Heart right ventricle (tissue), 16 donors: ENCODE data around the gene BABAM2. TPM values are rescaled to one million over a fixed set of nuclear protein-coding genes. Genes with fewer than 3 reads are reported as not detected.
A peak's percentile ranks its signal among the peaks of the same experiment; 100 is the strongest.

Source experiments
- ATAC-seq, 8 donors: fragments of 200-7000 bp; cut with Tn5 transposase; one replicate each; pipeline ENCODE4 v1.9.1; 2020; ENCODE audit warnings: mild to moderate bottlenecking in 8 of 8, moderate library complexity in 8 of 8, moderate number of reproducible peaks in 1 of 8
- DNase-seq, 2 donors: peaks; one replicate each; pipeline ENCODE4 v3.0.0-alpha.2; 2020
- H3K27ac ChIP-seq, 10 donors: fragments of 200-600 bp; sonication (generic) in 2 of 10; one replicate each; pipeline versions ENCODE4 v1.5.0 to v1.8.0; 2020 to 2022; ENCODE audit warnings: mild to moderate bottlenecking in 3 of 10
- H3K27me3 ChIP-seq, 7 donors: fragments of 200-600 bp; one replicate each; pipeline ENCODE4 v1.8.0; 2021 to 2022; ENCODE audit warnings: mild to moderate bottlenecking in 2 of 7
- H3K36me3 ChIP-seq, 9 donors: fragments of 200-600 bp; sonication (generic) in 1 of 9; one replicate each; pipeline versions ENCODE4 v1.5.0 to v1.8.0; 2020 to 2022; ENCODE audit warnings: mild to moderate bottlenecking in 2 of 9
- H3K4me1 ChIP-seq, 9 donors: fragments of 200-600 bp; sonication (generic) in 1 of 9; one replicate each; pipeline versions ENCODE4 v1.5.0 to v1.8.0; 2020 to 2022; ENCODE audit warnings: mild to moderate bottlenecking in 4 of 9
- H3K4me3 ChIP-seq, 10 donors: fragments of 200-600 bp; sonication (generic) in 2 of 10; one replicate each; pipeline versions ENCODE4 v1.5.0 to v1.8.0; 2020 to 2022; ENCODE audit warnings: mild to moderate bottlenecking in 7 of 10, moderate library complexity in 2 of 10
- H3K9me3 ChIP-seq, 11 donors: fragments of 200-600 bp in 10 of 11; sonication (generic) in 2 of 11; one replicate each; pipeline versions ENCODE4 v1.5.0 to v1.8.0; 2013 to 2022; ENCODE audit warnings: mild to moderate bottlenecking in 2 of 11, control low read depth in 1 of 11, moderate library complexity in 1 of 11
- WGBS, 2 donors: extraction: QIAGEN DNeasy Blood & Tissue Kit; methylation state at CpG; one replicate each; pipeline ENCODE4 v1.1.7; 2013; ENCODE audit warnings: inconsistent platforms in 1 of 2; 5-methylcytosine and 5-hydroxymethylcytosine counted together
- intact Hi-C, 10 donors: fragments of 100-400 bp; cut with DNase I; formaldehyde crosslinking; loops; one replicate each; pipeline versions ENCODE4 v1.11.1 to v1.14.2; 2022
- polyA plus RNA-seq, 2 donors: library from polyadenylated mRNA; stranded (reverse); fragments of 200-250 nt; gene quantifications; one replicate each; pipeline ENCODE4 v1.2.3, GENCODE V29; 2013
- total RNA-seq, 10 donors: library from RNA; stranded (reverse); fragmentation: NEBNext Ultra II Directional in 3 of 10; extraction: Animal tissue kit (Norgen Biotek cat#: 25700) in 3 of 10; gene quantifications; one replicate each; pipeline versions ENCODE4 v1.2.1 to v1.2.4, GENCODE V29; 2021 to 2023
- TF ChIP-seq, protein P1 (sequence below), 9 donors: fragments of 200-600 bp; sonication (generic) in 2 of 9; IDR thresholded peaks; one replicate each; pipeline versions ENCODE4 v1.5.0 to v1.8.0; 2021 to 2022; ENCODE audit warnings: antibody characterized with exemption in 9 of 9, mild to moderate bottlenecking in 5 of 9, moderate library complexity in 1 of 9
- donor health status: Arrhythmogenic right ventricular cardiomyopathy.
- donor health status: ischemic (EF 13 %, LVEDD 7.1; RV severe dilation, severe dysfunction).
- donor health status: healthy with polysubstance abuse.
- donor health status: DM: no; HTN: yes; CAD: no.
- donor health status: DM: no; HTN: no; CAD: no.
- donor health status: ischemic (EF 25% LVEDD 6.9; RV normal size, moderate dysfunction).
- donor health status: ischemic (EF 25% LVEDD 5.7; RV mildly dilated, moderate dysfunction).
- donor health status: healthy.
- donor health status: DM: yes; HTN: yes; CAD: no.
- donor health status: Ischemic cardiomyopathy.
- donor health status: ischemic (EF 35%, LVEDD 5.7; RV mildly dilated, moderate dysfunction).
- donor health status: nonischemic (EF 11% LVEDD 7.7; RV severe dilation, severe dysfunction).
- donor health status: DM: yes; HTN: yes; CAD: no.
- donor health status: PGD.
- donor health status: ischemic (EF 29% LVEDD 5.4; RV normal size, mild dysfunction).
- donor health status: nonischemic (EF 23%, LVEDD 6.1; RV moderate dilation, normal function).

BABAM2 gene
- total and polyA plus RNA-seq, 12 donors: 13.3 to 83.4 (median 65.9) TPM

DNA sequence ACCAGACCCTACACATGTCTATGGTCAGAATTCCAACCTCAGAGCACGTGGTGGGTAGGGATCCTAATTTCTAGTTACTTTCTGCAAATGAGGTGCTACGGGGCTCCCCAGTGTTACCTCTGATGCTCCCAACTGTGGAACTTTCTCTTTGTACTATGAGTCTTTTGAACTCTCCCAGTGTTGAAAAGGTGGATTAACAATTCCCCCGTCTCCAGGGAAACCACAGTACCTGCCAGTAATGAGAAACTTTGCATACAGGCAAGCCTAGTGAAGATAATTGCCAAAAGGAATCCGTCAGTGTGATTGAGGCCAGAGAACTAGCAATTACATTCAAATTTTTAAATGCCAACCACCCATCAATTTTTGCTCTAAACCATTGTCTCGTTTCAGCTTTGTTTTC is 373.2 kb downstream of the BABAM2 start:
- Histone ChIP-seq H3K4me3 (no peak overlapping the region), H3K4me1 (peaks cover 0 to 6% (median 2%) of the 10 kb centered on the region in 9 donors), H3K27me3 (no peaks in the 10 kb centered on the region), H3K36me3 (peaks cover 0 to 19% (median 0%) of the 10 kb centered on the region in 9 donors), H3K27ac (no peak overlapping the region), H3K9me3 (peaks cover 0 to 12% (median 0%) of the 10 kb centered on the region in 11 donors)
- WGBS, 2 donors: 92 to 98% methylated on average over 5 of the region's 5 CpGs
- DNase-seq (no peak), ATAC-seq (no peak)
- intact Hi-C loops: no loop called here
- TF ChIP-seq, protein P1, sequence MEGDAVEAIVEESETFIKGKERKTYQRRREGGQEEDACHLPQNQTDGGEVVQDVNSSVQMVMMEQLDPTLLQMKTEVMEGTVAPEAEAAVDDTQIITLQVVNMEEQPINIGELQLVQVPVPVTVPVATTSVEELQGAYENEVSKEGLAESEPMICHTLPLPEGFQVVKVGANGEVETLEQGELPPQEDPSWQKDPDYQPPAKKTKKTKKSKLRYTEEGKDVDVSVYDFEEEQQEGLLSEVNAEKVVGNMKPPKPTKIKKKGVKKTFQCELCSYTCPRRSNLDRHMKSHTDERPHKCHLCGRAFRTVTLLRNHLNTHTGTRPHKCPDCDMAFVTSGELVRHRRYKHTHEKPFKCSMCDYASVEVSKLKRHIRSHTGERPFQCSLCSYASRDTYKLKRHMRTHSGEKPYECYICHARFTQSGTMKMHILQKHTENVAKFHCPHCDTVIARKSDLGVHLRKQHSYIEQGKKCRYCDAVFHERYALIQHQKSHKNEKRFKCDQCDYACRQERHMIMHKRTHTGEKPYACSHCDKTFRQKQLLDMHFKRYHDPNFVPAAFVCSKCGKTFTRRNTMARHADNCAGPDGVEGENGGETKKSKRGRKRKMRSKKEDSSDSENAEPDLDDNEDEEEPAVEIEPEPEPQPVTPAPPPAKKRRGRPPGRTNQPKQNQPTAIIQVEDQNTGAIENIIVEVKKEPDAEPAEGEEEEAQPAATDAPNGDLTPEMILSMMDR (IDR thresholded peaks at IDR 0.05): no peak

DNA sequence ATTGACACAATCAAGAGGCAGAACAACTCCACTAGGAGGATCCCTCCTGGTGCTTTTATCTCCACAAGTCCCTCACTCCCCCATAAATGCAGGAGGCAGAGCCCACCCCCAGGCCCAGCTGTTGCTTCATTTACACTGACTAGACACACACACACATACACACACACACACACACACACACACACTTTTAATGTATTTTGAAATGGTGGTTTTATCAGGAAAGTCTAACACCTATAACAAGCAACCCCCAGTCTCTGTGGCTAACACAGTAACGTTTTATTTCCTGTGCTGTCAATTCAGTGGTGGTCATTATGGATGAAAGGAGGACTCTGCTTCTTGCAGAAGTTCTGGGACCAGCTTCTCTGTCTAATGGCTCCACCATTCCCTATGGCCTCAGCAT is 376.8 kb downstream of the BABAM2 start:
- H3K27me3 ChIP-seq: no peaks in the 10 kb centered on the region
- no peak overlapping the region for H3K4me3 ChIP-seq
- H3K36me3 ChIP-seq: no peaks in the 10 kb centered on the region
- 81 to 85% methylated on average over 1 of the region's 1 CpG for WGBS, 2 donors
- H3K27ac ChIP-seq: no peak overlapping the region
- peaks cover 0 to 37% (median 25%) of the 10 kb centered on the region in 9 donors for H3K4me1 ChIP-seq
- DNase-seq (no peak), ATAC-seq (no peak)
- TF ChIP-seq, protein P1 (IDR thresholded peaks at IDR 0.05): no peak
- no peaks in the 10 kb centered on the region for H3K9me3 ChIP-seq
- intact Hi-C loops: no loop called here

DNA sequence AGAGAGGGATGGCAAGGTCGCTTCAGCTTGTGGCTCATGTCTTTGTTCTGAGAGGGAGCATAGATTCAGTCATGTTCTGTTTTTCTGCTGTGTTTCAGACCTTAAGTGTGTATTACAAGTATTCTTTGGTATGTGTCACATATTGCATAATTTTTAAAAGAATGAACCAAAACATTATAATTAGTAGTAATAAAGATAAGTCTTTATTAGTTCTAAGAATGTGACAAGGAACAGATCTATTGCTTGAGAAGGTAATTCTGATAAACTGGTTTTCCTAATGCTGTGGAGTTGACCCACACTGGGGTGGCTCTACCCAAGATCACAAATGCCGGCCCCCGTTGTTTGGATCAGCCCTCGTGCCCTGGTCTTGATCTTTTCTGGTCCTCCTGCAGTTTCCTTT is 377.9 kb downstream of the BABAM2 start:
- ATAC-seq (peak in 3 of 8 donors; percentile 38 to 69 (median 43)), DNase-seq (no peak)
- intact Hi-C loops: no loop called here
- no peaks in the 10 kb centered on the region for H3K36me3 ChIP-seq
- peaks cover 0 to 37% (median 25%) of the 10 kb centered on the region in 9 donors for H3K4me1 ChIP-seq
- H3K27me3 ChIP-seq: no peaks in the 10 kb centered on the region
- H3K9me3 ChIP-seq: no peaks in the 10 kb centered on the region
- TF ChIP-seq, protein P1 (IDR thresholded peaks at IDR 0.05): no peak
- peak overlapping the region in 7 of 10 donors; percentile 0 to 63 (median 28) for H3K27ac ChIP-seq
- no peak overlapping the region for H3K4me3 ChIP-seq
- 77 to 87% methylated on average over 4 of the region's 4 CpGs for WGBS, 2 donors

DNA sequence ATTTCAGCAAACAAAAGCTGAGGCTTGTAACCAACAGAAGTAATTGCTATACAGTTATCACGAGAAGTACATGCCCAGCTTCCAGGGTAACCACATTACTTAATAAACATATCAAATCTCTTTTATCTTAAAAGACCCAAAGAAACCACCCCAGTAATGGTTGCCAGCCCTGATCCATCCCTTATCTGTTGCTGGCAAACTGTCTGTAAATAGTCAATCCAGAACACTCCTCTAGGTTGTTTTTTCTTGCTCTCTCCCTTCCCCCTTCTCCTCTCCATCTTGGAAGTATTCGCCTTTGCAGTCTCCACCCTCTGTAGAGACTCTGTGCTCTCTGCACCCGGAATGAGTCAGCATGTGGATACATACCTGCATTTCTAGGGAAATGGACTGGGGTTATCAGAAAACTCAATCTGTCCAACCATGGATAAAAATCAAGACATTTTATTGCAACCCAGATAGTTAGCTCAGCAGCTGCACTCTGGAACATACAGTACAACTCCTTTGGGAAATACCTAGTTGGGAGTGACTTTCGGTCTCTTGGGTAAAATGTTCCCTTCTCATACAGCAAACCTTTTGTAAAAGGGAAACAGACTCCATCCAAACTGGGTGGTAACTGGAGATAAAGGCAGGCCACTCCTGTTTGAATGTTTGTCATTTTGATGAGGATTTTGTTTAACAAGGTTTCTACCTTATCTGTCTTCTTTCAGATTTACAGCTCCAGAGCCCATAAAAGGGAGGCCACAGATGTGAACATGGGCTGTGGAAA is 378.7 kb downstream of the BABAM2 start:
- peak overlapping the region in 7 of 10 donors; percentile 25 to 63 (median 42) for H3K27ac ChIP-seq
- H3K27me3 ChIP-seq: no peaks in the 10 kb centered on the region
- no peaks in the 10 kb centered on the region for H3K36me3 ChIP-seq
- DNase-seq (no peak), ATAC-seq (peak; percentile 53 to 75 (median 60))
- TF ChIP-seq, protein P1 (IDR thresholded peaks at IDR 0.05): no peak
- 53 to 61% methylated on average over 4 of the region's 4 CpGs for WGBS, 2 donors
- no peak overlapping the region for H3K4me3 ChIP-seq
- intact Hi-C loops: no loop called here
- no peaks in the 10 kb centered on the region for H3K9me3 ChIP-seq
- peaks cover 0 to 39% (median 25%) of the 10 kb centered on the region in 9 donors for H3K4me1 ChIP-seq
